GM21576 (cell line): ENCODE measurements around the gene PLXNA4.

ENCODE experiments used
- ATAC-seq: cut with Tn5 transposase; IDR thresholded peaks from one replicate; pipeline ENCODE4 v1.9.1; 2021; ENCODE audit warnings: mild to moderate bottlenecking, moderate library complexity; ENCODE audit not compliant: unreplicated experiment

PLXNA4 gene

DNA sequence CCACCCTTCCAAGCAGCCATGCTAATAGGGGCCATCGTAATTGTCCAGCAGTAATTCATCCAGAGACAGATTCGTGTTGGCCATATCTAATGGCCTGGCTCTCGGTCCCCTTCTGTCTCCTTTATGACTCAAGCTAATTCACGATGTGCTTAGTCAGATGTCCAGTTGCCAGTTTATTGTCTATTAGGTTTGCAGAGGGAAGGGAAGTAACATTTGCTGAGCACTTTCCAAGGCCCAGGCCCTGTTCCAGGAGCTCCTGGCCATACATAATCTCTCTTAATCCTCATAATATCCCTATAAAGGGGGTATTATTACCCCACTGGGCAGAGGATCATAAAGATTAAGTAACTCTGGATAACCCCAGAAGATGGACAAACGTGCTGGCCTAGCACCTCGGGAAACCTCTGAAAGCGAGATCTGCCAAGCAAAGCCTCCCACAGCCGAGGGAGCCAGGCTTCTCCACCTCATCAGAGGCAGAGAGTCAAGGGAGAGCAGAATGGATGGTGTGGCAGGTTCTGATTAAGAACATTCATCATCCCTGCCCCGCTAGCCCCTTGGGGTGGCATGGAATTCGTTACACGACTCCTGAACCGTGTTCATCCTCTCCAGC, 153.7 kb downstream of the PLXNA4 start:
- no peak for ATAC-seq

DNA sequence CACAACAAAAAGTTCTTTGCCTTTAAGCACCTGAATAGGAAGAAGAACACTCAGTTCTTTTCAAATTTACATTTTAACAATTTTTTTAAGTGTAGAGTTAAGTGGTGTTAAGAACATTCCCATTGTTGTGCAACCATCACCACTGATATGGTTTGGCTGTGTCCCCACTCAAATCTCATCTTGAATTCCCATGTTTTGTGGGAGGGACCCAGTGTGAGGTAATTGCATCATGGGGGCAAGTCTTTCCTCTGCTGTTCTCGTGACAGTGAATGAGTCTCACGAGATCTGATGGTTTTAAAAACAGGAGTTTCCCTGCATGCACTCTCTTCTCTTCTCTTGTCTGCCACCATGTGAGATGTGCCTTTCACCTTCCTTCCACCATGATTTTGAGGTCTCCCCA, 155.7 kb downstream of the PLXNA4 start:
- no peak for ATAC-seq

DNA sequence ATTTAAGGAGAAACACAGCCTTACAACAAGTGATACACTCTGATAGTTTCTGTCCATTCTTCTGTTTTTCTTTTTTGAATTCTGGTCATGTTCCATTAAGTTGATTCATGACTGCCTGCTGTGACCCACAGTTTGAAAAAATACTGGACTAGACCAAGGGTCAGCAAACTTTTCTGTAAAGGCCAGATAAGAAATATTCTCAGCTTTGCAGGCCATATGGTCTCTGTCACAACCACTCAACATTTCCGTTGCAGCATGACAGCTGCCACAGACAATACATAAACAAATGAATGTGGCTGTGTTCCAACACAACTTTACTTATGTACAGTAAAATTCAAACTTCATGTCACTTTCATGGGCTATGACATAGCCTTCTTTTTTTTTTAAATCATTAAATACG, 156.7 kb downstream of the PLXNA4 start:
- ATAC-seq, result no peak

DNA sequence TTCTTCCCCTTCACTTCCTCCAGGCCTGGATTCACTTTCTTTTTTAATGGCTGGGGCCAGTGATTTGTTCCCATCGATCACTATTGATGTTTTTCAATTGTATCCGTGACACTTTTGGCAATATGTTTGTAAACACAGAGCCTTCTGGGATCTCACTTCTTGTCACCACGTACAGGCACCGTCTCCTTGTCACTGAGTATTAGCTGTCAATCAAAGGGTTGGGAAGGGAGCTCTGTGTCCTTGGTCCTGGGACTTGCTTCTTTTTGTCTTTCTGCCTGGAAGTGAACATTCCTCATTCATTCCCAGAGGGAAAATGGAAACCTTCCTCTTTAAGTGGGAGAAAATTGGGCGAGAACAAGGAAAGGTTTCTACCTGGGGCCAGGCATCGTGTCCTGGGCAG, 157.4 kb downstream of the PLXNA4 start:
- no peak for ATAC-seq

DNA sequence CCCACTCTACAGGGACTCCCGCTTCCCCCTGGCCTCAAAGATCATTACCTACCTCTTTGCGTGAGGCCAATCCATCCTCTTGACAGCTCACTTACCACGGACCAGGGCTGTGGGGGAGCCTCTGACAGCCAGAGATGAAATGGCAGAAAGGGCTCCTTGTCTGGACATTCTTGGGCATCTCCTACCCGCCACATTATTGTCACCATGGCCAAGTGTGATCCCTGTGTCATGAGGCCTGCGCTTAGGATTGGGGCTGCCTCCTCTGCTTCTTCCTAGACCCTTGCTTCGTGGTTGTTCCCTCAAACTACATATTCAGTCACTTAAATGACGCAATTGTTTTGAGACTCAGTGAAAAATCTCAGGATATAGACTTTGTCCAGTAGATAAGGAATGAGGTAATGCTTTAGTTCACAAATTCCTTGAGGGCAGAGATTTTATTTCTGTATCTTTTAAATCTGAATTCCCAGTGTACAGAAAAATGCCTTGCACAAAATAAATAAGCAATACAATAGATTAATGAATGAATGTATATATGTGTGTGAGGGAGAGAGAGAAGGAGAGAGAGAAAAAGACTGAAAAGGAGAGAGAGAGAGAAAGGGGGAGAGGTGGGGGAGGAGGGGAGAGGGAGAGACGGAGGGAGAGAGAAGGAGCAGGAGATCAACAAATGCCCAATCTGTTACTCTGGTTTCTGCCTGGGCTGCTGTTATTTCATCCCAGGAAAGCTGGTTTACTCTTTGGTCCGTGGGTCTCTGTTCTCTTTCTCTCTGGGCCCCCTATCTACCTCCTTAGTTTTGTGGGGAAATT, 159.0 kb downstream of the PLXNA4 start:
- no peak for ATAC-seq

DNA sequence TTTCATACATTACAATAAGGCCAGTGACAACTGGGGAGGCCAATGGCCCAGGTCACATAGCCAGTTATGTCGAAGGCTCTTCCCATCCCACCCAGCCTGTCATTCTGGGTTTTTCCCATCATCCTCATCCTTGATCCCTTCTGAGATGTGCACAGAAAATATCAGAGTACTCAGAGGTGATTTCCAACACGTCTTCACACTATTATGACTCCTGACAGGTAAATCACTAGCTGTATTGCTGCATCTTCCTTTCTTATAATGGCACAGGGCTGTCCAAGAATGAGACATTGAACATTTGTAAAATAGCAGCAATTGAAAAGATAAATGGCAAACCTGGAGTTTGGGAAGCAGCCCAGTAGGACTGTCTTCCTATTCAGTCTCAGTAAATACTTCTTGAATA, 159.9 kb downstream of the PLXNA4 start:
- ATAC-seq, result no peak

DNA sequence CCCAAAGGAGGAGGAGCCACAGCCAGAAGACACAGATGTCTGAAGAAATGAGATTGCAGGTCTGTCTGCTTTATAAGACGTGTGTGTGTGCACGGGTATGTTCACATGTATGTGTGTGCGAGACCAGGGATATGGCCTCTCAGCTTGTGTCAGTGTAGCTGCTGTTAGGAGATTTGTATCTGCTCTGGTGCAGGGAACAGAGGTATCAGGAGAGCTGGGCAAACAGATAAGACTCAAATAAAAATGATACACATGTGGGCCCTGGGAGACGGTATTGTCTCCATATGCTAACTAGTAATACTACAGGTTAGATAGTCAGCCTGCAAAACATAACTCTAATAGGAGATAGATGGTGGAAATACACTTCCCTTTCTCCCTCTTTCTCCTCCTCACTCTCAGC, 161.0 kb downstream of the PLXNA4 start:
- ATAC-seq, result no peak

DNA sequence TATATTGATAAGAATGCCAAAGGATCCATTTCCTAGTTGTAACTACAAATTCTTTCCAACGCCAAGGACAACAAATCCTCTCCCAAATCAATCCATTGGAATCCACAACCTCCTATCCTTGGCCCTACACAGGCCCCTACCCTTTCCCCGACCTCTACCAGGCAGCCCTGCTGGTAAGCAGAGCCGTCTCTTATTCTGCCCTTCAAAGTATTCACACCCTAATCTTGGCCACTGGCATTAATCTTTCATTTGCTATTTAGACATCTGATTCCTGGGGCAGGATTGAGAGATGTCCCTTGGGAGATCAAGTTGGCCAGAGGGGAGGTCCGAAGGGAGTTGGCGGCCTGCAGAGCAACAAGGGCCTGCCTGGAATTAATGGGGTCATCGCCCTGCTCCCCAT, 161.4 kb downstream of the PLXNA4 start:
- ATAC-seq, result no peak

DNA sequence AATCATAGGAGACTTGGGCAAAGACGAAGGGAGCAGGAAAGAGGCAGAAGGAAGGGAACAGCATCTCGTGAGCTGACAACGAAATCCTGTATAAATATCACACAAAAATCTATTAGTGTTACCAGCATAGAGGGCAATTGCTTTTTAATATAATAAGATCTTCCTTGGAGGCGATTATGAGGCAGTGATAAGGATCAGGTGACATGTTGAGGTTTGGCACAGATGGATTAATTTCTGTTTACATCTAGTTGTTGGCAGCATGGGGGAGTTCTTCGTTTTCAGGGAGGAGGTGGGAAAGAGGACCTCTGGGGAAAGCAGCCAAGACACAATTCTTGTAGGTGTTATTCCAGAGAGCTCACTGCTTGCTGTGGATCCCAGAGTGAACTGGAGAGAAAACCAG, 163.8 kb downstream of the PLXNA4 start:
- ATAC-seq, result no peak

DNA sequence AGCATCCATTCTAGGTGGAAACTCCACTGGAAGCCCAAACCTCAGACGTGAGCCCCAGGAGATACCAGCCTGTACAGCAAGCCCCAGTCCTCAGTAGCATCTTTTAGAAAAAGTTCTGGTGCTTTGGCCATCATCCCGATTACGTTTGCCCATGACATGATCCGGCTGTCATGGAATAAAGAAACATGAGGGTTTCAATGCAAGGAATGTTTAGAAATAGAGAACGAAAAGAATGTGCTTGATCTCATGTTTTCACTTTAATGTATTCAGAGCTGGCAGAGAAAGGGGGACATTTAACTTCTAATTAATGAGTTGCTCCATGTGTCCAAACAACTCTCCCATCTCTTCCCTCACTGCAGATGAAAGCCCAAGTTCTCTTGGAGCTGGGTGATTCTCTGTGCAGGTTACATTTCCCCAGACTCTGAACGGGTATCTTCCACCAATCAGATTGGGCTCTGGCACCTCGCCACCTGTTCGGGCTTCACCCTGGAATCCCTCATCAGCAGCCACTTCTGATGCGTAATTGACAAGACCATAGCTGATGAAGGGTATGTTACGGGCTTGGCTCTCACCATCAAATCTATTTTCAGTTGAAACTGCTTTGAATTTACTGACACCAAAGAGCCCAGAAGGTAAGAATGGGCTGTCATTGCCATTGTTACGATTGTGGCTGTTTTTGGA, 165.3 kb downstream of the PLXNA4 start:
- ATAC-seq, result no peak

DNA sequence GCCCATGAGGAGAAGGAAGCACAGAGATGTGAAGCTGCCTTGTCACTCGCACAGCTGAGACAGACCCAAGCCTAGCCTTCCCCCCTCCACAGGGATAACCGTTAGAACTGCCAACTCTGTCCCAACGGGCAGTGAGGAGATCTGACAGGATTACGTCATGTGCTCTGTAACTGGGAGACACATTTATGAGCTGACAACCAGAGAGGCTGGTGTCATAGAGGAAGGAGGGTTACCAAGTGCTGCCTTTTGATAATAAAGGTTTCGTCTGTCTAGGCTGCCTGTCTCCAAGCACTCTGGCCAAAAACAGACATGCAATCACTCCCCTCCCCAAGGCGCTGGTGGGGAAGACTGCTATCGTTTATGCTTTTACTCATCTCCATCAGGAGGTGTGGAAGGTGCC, 165.9 kb downstream of the PLXNA4 start:
- no peak for ATAC-seq

DNA sequence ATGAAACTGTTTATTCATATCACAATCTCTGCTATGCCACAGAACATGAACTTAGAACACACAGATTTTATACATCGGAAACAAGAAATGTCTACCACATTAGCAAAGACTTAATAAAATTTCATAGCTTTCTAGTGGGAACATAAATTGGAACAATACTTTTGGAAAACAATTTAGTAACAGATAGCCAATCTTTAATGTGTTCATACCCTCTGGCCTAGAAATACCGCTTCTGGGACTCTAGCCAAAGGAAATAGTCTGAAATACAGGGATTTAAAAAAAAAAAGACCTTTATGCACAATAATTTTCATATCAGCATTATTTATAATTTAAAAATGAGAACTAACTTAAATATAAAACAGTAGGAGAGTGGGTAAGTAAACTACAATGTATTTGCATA, 168.5 kb downstream of the PLXNA4 start:
- ATAC-seq, result no peak

DNA sequence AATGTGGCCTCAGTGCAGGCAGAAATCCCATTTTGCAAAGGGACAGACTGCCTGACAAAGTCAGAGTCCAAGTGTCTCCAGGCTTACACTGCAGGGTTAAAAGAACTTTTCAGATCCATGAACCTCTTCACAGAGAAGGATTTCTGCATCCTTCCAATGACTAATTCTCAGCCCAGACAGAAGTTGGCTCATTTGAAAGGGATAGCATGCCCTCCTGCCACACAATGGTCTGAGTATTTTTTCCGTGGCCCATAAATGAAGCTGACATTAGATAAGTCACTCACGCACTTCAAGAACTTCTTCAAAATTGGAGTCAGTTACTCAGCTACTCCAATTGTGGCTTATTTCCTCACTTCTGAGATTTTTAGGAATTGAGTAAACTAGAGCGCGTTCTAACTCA, 170.2 kb downstream of the PLXNA4 start:
- no peak for ATAC-seq

DNA sequence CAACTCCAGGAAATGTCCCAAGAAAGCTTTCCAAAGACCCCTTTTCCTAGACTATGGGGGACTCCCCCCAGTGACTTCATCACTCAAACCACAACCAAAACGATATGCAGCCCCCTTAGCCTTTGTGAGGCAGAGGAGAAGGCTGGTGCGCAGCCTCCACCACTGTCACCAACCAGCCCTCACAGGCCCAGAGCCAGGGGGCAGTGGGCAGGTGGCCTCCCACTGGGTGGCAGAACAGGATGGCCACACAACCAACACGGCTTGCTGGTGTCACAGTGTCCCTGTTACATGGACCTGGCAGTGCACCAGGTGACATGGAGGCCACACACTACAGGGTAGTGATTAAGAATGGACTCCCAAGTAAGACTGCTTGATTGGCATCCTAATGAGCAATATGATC, 172.0 kb downstream of the PLXNA4 start:
- no peak for ATAC-seq

DNA sequence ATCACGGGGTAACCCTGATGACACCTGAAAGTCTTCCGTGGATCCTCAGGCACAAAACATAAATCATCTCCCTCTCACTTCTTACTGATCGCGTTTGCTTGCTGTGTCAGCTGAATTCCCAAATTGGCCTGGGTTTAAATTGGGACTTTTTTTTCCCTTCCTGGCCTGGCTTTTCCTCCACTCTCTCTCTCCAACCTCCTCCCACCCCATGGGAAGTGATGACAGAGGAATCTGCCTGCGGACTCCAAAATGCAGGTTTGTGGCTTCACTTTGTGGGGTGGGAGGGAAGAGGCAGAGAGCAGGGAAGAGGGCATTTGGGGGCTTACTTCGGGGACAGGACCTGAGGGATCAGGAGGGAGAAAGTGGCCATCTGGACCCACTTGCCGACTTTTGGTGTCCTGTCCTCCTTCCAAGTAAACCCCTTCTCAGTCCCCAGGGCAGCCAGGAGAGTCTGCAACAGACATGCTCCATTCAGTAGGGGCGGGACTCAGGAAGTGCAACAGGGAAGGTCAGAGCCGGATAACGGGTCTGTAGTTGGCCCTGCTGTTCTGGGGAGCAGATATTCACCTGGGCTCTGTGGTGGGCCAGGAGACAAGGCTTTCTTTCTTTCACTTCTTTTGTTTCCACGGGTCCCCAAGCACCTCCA, 172.7 kb downstream of the PLXNA4 start:
- no peak for ATAC-seq

DNA sequence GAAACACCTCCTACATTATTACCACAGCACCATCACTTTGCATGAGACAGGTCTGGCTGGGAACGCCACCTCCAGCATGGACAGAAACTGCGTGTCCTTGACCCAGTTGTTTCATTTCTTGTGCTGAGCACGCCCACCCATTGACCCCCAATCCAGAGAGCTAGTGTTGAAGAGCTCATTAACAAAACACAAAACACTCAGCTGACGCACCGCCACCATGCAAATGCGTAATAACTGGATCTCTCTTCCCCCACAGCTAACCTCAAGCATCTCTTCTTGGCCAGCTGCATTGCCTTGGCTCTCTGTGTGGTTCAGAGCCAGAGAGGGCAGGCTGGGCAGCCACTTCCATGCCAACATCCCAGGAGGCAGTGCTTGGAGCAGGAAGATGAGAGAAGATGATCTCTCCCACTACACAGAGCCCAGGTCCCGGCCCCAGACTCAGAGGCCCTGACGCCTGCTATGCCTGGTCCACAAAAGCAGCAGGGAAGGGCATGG, 173.5 kb downstream of the PLXNA4 start:
- no peak for ATAC-seq

DNA sequence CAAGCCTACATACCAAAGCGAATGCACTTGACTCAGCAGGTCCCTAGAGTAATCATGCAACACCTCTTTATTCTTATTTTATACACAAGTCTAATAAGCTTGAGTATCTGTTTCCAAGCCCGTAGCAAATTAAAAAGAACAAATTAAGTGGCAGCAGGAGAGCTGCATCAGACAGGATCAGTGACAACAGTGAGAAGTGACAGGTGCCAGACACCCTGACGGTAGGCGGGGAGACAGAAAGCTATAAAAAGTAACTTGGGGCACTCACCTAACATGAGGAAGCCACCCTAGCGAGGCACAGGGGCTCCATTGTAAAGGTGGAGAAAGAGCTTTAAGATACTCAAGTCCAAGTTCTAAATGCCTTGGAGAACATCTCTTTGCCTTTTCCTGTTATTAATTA, 174.2 kb downstream of the PLXNA4 start:
- ATAC-seq, result no peak

DNA sequence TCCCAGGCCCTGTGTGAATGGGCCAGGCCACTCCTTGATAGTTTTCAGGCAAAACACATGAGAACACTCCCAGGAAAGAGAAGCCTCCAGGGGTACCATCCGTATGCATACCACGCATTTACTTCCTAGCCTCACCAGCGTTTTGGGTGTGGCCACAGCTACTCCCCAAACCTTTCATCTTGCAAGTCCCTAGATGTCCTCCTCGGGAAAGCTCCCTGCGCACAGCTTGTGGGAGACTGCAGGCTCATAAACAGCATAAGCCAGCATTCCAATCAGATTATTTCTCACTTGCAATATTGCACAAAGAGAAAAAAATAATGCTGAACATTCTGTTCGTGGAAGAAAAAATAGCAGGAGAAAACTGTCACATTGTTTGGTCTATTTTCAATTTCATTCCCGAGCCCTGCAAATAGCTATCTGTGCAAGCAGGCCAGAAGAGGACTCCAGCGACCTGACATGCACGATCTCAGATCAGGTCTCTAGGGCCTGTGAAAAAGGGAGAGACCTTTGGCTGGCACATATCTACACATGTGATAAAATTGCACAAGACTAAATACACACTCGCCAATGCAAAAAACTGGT, 175.6 kb downstream of the PLXNA4 start:
- ATAC-seq, result no peak

DNA sequence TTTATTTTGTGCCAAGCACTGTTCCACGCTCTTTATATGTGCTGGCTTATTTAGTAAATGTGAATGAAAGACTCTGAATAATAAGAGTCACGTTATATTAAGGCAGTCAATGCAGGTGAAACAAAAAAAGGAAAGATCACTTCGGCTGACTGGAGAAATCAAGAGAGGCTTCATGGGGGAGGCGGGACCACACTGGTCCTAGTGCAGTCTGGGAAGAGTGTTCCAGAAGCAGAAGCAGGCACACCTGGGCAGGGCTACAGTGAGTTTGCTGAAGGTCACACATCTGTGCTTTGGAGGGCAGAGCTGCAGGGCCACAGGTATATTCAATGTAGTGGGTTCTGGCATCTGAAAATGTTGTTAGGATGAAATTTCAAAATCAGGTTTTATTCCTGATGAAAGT, 176.9 kb downstream of the PLXNA4 start:
- ATAC-seq, result no peak

DNA sequence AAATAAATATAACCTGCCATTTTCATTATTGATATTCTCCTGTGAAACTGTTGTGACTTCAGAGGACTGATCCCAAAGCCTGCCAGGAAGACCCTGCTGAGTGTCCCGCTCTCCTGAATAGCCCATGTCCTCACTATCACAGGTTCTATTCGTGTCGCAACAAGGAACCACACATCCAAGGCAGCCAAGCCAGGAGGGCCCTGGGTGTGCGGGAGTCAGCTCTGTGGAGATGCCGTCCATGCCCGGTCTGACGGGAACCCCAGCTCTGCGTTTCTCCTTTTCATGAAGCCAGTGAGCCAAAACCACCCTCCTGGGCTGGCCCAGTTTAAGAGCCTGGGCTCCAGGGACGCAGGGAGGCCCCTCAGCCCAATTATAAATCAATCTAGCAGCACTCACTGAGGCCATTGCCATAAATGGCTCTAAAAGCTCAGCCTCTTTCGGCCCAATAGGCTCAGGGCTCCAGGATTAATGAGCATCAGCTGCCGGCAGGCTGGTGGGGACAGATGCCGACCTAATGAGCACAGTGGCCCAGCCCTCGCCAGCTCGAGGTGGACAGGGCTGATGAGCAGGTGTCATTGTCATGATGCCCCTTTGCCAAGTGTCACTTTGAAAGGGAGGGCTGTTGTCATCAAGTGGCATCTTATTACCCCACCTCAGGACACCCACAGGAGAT, 177.9 kb downstream of the PLXNA4 start:
- ATAC-seq, result no peak

DNA sequence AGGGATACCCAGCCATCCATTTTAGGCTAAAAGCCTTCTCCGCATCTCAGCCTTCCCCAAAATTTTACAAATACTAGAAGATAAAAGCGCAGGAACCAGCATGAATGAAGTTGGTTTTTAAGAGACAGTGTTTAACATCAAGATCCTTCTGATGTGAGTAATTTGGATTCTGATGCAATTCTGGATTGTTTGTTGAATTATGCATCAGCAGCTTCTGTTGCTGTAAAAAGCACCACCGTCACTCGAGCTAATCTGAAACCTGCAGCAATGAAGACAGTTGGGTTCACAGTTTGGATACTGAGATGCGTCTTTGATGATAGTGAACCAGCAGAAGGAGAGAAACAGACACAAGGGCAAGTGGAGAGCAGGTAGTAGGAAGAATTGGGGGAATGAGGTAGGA, 179.2 kb downstream of the PLXNA4 start:
- ATAC-seq, result no peak
